Stimulated activated CD4-positive, alpha-beta T cell treated with anti-CD3 and anti-CD28 coated beads, Interleukin-12 subunit alpha, Interleukin-12 subunit beta, amount 100 ng/mL, for 4 hours (primary cell): ENCODE data around the gene GRM1.

Source experiments
- DNase-seq: peaks from one replicate; pipeline ENCODE4 v3.0.0-alpha.2; 2020

GRM1 gene

DNA sequence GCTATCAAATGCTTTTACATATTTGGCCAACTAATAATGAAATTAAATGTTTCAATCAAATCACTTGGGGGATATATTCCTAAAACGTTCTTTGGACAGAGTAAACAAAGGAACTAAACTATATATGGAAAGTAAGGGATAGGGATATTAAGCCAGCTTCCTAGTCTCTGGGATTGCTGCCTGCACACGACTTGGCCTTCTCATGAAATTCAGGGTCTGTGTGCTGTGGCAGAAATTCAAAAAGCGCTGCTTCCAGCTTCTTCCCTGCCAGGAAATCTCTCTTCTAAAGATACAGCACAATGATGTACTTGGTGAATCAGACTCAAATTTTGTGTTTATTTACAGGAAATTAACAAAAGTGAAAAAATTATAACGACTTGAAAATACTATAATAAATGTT is 308.5 kb downstream of the GRM1 start:
- no peak for DNase-seq

DNA sequence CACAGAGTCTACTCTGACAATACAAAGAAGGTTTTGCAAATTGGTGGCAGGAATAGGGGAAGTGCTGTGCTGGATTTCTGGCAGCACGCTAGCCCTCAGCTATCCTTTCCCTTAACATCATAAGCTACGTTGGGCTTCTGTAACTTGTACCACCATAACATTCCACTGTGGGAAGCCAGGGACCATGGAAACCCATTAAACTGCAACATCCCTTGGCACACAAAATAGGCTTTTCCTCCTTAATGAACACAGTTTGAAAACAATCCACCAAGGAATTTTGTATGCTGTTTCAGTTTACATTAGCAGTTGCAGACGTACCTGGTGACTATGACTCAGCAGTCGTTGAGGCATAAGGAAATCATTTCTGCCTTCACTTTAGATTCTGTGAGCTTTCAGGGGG is 310.9 kb downstream of the GRM1 start:
- DNase-seq, result no peak

- DNase-seq, result no peak
Observed at GRCh38 chr6:146341493-146342230, 312.8 kb downstream of the GRM1 start.

- DNase-seq, result no peak
Observed at GRCh38 chr6:146345598-146345997, 316.7 kb downstream of the GRM1 start.

- no peak for DNase-seq
Observed at GRCh38 chr6:146347090-146347489, 318.2 kb downstream of the GRM1 start.

DNA sequence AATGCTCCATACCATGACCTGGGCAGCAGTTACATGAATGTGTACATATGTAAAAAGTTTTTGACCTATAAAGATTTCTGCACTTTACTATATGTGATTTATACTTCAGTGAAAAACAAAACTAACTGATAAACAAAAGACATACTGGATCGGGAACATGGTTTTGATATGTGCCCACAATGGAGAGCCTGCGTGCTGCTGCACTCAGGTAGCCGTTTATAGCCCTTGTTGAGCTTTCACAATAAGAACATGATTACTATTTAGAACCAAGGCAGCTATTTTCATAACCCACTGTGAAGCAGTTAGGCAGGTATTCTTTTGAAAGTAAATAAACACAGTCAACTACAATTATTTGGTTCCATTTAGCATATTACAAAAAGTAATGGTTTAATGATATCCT is 318.8 kb downstream of the GRM1 start:
- DNase-seq, result no peak

- DNase-seq, result no peak
Observed at GRCh38 chr6:146351018-146351417, 322.2 kb downstream of the GRM1 start.

DNA sequence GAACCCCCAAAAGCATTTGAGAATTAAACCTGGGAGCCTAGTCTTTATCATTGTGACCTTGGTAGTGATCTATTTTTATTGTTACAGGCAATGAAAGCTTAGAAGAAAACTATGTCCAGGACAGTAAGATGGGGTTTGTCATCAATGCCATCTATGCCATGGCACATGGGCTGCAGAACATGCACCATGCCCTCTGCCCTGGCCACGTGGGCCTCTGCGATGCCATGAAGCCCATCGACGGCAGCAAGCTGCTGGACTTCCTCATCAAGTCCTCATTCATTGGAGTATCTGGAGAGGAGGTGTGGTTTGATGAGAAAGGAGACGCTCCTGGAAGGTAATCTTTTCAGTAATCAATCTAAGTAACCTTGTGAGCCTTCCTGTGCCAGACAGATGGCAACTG is 323.3 kb downstream of the GRM1 start:
- no peak for DNase-seq

GRCh38 chr6:146354451-146354850 is 325.6 kb downstream of the GRM1 start:
- no peak for DNase-seq

DNA sequence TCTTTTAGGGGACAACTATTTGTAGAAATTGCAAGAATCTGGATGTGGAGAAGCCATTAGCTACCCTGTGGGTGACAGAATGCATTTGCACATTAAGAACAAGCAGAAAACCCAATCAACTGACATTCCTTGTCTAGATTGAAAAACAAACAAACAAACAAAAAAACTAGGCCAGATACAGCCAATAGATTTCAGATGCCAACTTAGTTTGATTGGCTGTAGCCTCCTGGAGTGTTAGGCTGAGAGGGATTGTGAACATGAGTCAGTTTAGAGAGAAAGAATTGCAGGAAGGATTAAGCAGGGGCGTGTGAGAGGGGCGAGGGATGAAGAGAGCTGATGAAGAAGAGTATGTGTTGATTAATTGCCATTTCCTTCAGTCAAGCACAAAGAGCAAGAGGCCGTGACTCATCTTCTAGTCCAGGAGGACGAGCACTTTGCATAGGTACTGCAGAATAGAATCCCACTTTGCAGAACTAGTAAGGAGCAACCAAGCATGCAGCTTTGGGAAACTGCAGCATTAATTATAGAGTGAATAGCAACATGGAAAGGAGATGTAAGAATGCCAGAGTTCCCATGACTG is 326.7 kb downstream of the GRM1 start:
- DNase-seq, result no peak

DNA sequence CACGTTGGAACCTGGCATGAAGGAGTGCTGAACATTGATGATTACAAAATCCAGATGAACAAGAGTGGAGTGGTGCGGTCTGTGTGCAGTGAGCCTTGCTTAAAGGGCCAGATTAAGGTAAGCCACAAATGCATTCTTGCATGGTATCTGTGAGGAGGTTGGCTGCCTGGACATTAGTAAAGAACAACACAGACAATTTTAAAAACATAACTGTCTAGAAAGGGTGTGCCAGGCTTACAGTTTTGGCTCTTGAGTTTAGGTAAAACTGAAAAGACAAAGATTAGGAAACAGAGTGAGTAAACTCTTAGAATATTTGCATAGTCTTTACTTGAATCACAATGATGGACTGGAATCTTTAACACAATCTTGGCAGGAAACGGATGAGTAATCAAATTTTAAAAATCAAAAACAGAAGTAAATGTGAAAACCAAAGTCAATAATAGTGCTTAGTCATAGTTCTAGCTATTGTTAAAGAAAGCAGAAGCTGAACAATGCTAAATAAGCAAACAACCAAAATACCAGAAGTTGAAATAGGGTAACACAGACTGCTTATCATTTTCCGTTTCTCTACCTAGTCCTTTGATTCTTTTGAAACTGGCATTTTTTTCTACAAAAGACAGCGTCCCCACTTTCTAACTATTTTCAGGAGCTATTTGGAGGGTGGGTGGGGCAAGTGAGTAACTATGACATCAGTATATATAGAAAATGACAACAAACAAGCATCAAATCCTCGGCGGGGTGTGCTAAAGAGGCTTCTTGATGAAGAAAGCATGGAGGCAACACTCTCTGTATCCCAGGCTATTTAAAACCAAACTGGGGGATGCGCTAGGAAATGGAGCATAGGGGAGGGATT is 328.9 kb downstream of the GRM1 start:
- DNase-seq, result no peak

DNA sequence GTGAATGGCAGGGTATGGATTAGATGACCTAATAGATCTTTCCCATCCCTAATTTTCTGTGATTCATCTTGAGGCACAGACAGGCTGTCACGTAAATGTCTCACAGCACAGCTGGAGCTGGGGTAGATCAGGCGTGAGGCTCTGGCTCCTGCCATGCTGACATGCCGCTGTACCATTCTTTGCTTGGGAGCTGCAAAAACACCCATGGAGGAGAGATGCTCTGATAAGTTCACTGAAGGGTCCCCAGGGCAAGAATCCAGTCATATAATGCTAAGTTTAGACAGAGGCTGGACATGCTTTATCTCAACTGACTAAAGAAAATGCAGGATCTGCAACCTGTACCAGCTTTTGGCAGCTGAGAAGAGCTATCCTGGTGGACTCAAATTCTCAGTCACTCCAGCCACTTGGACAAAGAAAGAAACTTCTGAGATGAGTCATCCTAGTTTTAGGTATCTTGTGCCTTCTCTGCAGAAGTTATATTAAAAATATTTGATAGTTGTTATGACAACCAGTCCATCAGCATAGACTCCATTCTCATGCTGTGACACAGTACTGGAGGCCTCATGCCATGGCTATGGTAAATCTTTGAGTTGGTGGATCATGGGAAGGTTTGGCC is 329.7 kb downstream of the GRM1 start:
- no peak for DNase-seq

GRCh38 chr6:146359131-146359530 is 330.3 kb downstream of the GRM1 start:
- no peak for DNase-seq

- DNase-seq, result no peak
Observed at GRCh38 chr6:146361128-146361924, 332.5 kb downstream of the GRM1 start.

GRCh38 chr6:146363838-146364607 is 335.2 kb downstream of the GRM1 start:
- no peak for DNase-seq

DNA sequence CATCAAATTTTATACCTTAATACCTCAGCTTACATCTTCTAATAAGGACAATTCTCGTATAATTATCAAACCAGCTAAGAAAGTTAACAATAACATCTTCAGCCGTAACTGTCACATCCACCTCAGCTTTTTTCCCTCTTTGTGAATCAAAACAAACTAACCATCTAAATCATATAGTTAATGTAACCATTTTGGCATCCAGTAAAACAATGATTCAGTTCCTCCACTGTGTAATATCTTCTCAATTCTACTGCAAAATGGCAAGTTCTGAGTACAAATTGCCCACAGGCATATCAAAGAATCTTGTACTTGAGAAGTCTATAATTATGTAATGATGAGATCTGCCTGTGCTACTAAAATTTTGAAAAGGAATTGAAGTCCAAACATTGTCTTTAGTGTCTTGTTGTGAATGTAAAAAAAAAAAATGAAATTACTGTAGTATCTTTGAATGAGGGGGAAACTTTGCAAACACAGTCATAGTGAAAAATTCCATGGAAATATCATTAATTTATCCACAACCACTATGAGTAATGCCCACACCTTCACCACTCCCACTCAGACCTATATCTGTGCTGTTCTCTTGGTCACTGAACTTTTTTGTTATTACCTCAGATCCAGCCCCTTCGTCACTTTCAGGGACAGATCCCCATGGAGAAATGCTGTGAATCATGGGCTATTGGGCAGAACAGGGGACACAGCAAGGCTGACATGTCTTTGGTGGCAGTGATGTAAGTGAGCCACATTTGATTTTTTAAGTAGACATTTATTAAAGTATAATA is 336.1 kb downstream of the GRM1 start:
- no peak for DNase-seq

- DNase-seq, result no peak
Observed at GRCh38 chr6:146367061-146367460, 338.2 kb downstream of the GRM1 start.

DNA sequence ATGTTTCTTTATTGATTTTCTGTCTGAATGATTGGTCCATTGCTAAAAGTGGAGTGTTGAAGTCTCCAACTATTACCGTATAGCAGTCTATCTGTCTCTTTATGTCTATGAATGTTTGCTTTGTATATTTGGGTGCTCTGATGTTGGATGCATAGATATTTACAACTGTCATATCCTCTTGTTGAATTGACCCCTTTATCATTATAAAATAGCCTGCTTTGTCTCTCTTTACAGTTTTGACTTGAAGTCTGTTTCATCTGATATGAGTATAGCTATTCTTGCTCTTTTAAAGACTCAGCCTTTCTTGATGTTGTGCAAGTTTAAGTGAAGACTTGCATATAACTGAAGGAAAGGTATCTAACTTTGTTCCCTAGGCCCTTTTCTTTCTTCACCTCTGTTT is 341.0 kb downstream of the GRM1 start:
- DNase-seq, result no peak

GRCh38 chr6:146381486-146381885 is 352.6 kb downstream of the GRM1 start:
- DNase-seq, result no peak

DNA sequence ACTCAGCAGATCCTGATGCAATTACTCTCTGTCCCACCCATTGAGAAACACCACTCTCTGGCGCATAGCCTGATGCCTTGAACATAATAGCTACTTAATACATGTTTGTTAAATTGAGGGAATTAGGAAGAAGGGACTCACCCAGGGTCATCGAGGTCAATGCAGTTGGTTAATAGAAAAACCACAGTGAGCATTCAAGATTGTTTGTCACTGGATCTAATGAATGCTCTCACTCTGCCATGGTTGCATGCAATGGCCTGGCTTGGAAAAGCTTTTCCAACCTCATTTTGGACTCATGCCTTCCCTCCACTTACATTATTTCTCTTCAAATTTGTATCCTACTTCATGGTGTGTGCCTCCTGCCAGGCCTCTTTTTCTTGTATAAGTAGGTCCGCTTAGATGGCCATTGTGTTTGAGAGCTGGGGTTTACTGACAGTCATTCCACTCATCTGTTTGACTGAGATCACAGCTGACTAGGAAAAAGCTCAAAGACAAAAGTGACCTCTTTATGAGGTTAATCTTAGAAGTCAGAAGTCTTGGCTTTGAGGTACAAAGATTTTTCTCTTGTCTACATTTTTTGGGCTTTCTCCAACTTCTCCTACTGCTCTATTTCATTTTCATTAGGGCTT is 360.0 kb downstream of the GRM1 start:
- DNase-seq, result no peak

DNA sequence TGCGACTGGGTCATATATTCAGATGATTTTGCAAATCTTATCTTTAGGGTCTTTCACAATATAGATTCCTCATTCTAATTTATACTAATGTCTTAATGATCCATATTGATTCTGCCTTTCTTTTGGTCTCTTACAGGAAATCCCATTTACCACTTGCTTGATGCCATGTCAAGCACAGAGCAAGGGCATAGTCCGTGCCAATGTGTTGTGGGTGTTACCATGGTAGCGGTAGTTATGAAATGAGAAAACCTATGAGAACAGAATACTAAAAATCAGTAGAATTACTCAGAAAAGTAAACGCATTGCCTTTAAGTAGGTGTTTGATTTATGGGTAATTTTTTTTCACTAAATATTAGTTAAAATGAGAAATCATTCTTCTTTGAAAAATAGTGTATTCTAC is 360.9 kb downstream of the GRM1 start:
- DNase-seq, result no peak
